ENCODE measurements around the gene PDCD1. TPM values are rescaled to one million over a fixed set of nuclear protein-coding genes. Genes with fewer than 3 reads are reported as not detected.
"Not testable (repeated sequence)": the region's sequence is repeated elsewhere in the genome, so short reads cannot be mapped to it uniquely, and the experiment has no call there.

The PDCD1 gene
- total RNA-seq (10 to 100 TPM in 1 of 10 donors, 1 to 10 TPM in 9; 1.3 to 14.2 (median 2.8) TPM), polyA plus RNA-seq (1 to 10 TPM; 6.4 to 7.1 TPM)
- long read RNA-seq, donor 1, partial matches to known transcripts = 0 of 2 reads
- long read RNA-seq, donor 1, other reads (novel, unspliced or antisense) = 0 of 2 reads
- long read RNA-seq, donor 2, transcript PDCD1-201 (5 exons, 2,114 nt) = major isoform, 10 of 11 reads
- long read RNA-seq, donor 2, partial matches to known transcripts = 0 of 11 reads
- long read RNA-seq, donor 2, other reads (novel, unspliced or antisense) = 1 of 11 reads
- long read RNA-seq, donor 3, partial matches to known transcripts = 1 of 8 reads
- long read RNA-seq, donor 3, other reads (novel, unspliced or antisense) = 5 of 8 reads

- Histone ChIP-seq H3K27ac (peak within 1 kb of the TSS; percentile 80 to 98 (median 92)), H3K4me1 (peaks cover 27 to 46% (median 38%) of the 10 kb centered on the region in 9 donors), H3K36me3 (no peaks in the 10 kb centered on the region), H3K9me3 (no peaks in the 10 kb centered on the region), H3K27me3 (peaks cover 0 to 16% (median 14%) of the 10 kb centered on the region in 7 donors), H3K4me3 (peak within 1 kb of the TSS in 8 of 10 donors; percentile 27 to 47 (median 42))
- DNase-seq = peak; percentile 25 to 43
- ATAC-seq = peak in 7 of 8 donors; percentile 2 to 26 (median 17)
- intact Hi-C loops (cut with DNase I) = loop anchor here in 1 of 10 donors (10.0 kb wide), 1 partner anchor 124 kb away; the partner anchor contains the start of gene D2HGDH
- WGBS, 2 donors = 69 to 72% methylated on average over 24 to 28 of the region's 28 CpGs
- no peak for TF ChIP-seq CTCF (IDR thresholded peaks at IDR 0.05)
These were observed at the start of gene PDCD1 for GRCh38 chr2:241858206-241859016. TSS of gene PDCD1 (minus strand) at chr2:241858894. CDS start at chr2:241858838, 56 bp downstream.

- DNase-seq; H3K9me3 ChIP-seq; ATAC-seq; H3K36me3 ChIP-seq; H3K4me1 ChIP-seq; intact Hi-C loops (cut with DNase I); H3K4me3 ChIP-seq; H3K27ac ChIP-seq: not testable (repeated sequence)
- H3K27me3 ChIP-seq = peaks cover 0 to 22% (median 0%) of the 10 kb centered on the region in 7 donors
- WGBS, 2 donors = 92 to 93% methylated on average over 7 of the region's 7 CpGs
These were observed 49.1 kb upstream of the PDCD1 start for GRCh38 chr2:241907831-241908230.

GRCh38 chr2:241906826-241907570 lies 48.3 kb upstream of the PDCD1 start:
- no peak overlapping the region for H3K4me3 ChIP-seq
- H3K36me3 ChIP-seq = no peaks in the 10 kb centered on the region
- WGBS, 2 donors = 91 to 94% methylated on average over 18 of the region's 18 CpGs
- H3K27ac ChIP-seq = no peak overlapping the region
- no peak for TF ChIP-seq CTCF (IDR thresholded peaks at IDR 0.05)
- intact Hi-C loops (cut with DNase I) = no loop called here
- peaks cover 0 to 4% (median 0%) of the 10 kb centered on the region in 9 donors for H3K4me1 ChIP-seq
- DNase-seq = no peak
- no peaks in the 10 kb centered on the region for H3K9me3 ChIP-seq
- peaks cover 0 to 25% (median 1%) of the 10 kb centered on the region in 7 donors for H3K27me3 ChIP-seq
- no peak for ATAC-seq

- intact Hi-C loops (cut with DNase I) = not testable (repeated sequence)
These were observed 47.7 kb upstream of the PDCD1 start for GRCh38 chr2:241906378-241906770.

More at GRCh38 chr2:241906378-241906770, 47.7 kb upstream of the PDCD1 start:
- not testable (repeated sequence) for H3K4me3 ChIP-seq, H3K27ac ChIP-seq, H3K9me3 ChIP-seq, DNase-seq, H3K4me1 ChIP-seq, ATAC-seq, H3K36me3 ChIP-seq
- WGBS, 2 donors = 88 to 92% methylated on average over 5 of the region's 5 CpGs
- peaks cover 0 to 29% (median 7%) of the 10 kb centered on the region in 7 donors for H3K27me3 ChIP-seq
